Measurements from ENCODE around the gene PCSK9. TPM values are rescaled to one million over a fixed set of nuclear protein-coding genes. Genes with fewer than 3 reads are reported as not detected.

PCSK9 gene
- total RNA-seq, 1 experiment from 2014 or later = not detected

DNA sequence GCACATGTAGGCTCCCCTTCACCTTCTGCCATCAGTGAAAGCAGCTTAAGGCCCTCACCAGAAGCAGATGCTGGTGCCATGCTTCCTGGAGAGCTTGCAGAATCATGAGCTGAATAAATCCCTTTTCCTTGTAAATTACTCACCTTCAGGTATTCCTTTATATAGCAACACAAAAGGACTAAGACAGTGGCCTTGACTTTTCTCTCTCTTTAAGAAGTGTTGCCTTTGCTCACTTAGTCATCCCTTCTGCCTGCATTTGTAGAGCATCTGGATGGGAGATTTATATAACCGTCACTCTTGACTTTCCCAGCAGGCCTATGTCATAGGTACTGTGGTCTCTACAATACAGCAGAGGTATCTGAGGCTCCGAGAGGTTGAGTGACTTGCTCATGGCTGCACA lies 3.7 kb downstream of the PCSK9 start:
- Mint-ChIP-seq H3K27ac (ENCODE audit: low read depth, unreplicated experiment) (no peak overlapping the region), H3K27me3 (ENCODE audit: insufficient read depth, unreplicated experiment) (peaks cover 37% of the 10 kb centered on the region), H3K9me3 (ENCODE audit: unreplicated experiment) (no peaks in the 10 kb centered on the region), H3K4me1 (ENCODE audit: insufficient read depth, unreplicated experiment) (no peaks in the 10 kb centered on the region), H3K4me3 (ENCODE audit: unreplicated experiment) (no peak overlapping the region), H3K36me3 (ENCODE audit: insufficient read depth, unreplicated experiment) (no peaks in the 10 kb centered on the region)
- no TSS peak for BruUV-seq (replicated peaks)
- no peak for DNase-seq (ENCODE audit: unreplicated experiment)
- TF ChIP-seq, protein P1, sequence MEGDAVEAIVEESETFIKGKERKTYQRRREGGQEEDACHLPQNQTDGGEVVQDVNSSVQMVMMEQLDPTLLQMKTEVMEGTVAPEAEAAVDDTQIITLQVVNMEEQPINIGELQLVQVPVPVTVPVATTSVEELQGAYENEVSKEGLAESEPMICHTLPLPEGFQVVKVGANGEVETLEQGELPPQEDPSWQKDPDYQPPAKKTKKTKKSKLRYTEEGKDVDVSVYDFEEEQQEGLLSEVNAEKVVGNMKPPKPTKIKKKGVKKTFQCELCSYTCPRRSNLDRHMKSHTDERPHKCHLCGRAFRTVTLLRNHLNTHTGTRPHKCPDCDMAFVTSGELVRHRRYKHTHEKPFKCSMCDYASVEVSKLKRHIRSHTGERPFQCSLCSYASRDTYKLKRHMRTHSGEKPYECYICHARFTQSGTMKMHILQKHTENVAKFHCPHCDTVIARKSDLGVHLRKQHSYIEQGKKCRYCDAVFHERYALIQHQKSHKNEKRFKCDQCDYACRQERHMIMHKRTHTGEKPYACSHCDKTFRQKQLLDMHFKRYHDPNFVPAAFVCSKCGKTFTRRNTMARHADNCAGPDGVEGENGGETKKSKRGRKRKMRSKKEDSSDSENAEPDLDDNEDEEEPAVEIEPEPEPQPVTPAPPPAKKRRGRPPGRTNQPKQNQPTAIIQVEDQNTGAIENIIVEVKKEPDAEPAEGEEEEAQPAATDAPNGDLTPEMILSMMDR (IDR thresholded peaks at IDR 0.05; ENCODE audit: unreplicated experiment) = no peak
- intact Hi-C loops (cut with micrococcal nuclease) = no loop called here
- ChIA-PET POLR2A (no interaction called here), CTCF (no interaction called here)

DNA sequence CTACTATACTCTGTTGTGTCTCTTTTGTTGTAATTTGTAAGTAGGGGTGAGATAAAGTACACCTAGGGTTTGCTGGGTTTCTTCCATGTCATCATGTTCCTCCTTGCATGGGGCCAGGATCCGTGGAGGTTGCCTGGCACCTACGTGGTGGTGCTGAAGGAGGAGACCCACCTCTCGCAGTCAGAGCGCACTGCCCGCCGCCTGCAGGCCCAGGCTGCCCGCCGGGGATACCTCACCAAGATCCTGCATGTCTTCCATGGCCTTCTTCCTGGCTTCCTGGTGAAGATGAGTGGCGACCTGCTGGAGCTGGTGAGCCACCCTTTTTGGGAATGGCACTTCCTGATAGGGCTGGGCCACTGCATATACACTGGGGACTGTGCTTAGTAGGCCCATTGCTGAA lies 4.4 kb downstream of the PCSK9 start:
- Mint-ChIP-seq H3K9me3 (ENCODE audit: unreplicated experiment) (no peaks in the 10 kb centered on the region), H3K27me3 (ENCODE audit: insufficient read depth, unreplicated experiment) (peaks cover 29% of the 10 kb centered on the region), H3K4me1 (ENCODE audit: insufficient read depth, unreplicated experiment) (no peaks in the 10 kb centered on the region), H3K27ac (ENCODE audit: low read depth, unreplicated experiment) (no peak overlapping the region), H3K36me3 (ENCODE audit: insufficient read depth, unreplicated experiment) (no peaks in the 10 kb centered on the region), H3K4me3 (ENCODE audit: unreplicated experiment) (no peak overlapping the region)
- TF ChIP-seq, protein P1 (IDR thresholded peaks at IDR 0.05; ENCODE audit: unreplicated experiment) = no peak
- no peak for DNase-seq (ENCODE audit: unreplicated experiment)
- ChIA-PET POLR2A (no interaction called here), CTCF (no interaction called here)
- BruUV-seq (replicated peaks) = no TSS peak
- intact Hi-C loops (cut with micrococcal nuclease) = no loop called here

DNA sequence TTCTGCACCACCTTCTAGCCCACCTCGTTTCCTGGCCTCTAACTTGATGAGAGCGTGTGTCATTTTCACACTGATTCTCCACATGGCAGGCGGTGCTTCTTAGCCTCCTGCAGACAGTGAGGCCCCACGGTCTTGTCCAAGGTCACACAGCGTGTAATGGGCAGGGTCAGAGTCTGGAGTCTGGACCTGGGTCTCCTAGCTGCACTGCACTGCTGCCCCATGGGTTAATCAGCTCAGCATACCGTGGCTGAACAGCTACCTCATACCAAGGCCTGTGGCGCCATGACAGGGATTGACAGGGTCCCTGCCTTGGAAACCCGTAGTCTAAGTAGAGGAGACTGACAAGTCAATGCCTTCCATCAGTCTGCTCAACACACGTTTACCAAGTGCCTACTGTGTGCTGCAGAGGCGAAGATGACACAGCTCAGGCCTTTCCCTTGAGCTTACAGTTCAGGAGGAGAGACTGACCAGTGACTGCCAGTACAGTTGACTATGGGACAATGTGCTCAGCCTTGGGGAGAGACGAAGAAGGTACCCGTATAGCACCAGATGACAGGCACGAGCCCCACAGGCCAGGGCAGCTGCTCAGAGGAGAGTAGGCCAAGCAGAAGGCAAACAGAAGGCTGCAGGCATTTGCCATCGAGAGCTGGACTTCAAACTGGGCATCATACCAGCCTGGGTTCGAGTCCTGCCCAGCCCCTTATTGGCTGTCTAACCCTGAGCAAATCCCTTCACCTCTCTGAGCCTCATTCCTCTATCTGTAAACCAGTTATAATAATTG lies 5.5 kb downstream of the PCSK9 start:
- BruUV-seq (replicated peaks) = no TSS peak
- POLR2A ChIA-PET = interaction anchor here (0.6 kb wide), 1 partner anchor 141 kb away, joined by 3 read pairs; no protein-coding TSS in a partner anchor
- intact Hi-C loops (cut with micrococcal nuclease) = no loop called here
- Mint-ChIP-seq H3K4me1 (ENCODE audit: insufficient read depth, unreplicated experiment) (no peaks in the 10 kb centered on the region), H3K9me3 (ENCODE audit: unreplicated experiment) (no peaks in the 10 kb centered on the region), H3K27me3 (ENCODE audit: insufficient read depth, unreplicated experiment) (peaks cover 19% of the 10 kb centered on the region), H3K36me3 (ENCODE audit: insufficient read depth, unreplicated experiment) (no peaks in the 10 kb centered on the region), H3K27ac (ENCODE audit: low read depth, unreplicated experiment) (no peak overlapping the region), H3K4me3 (ENCODE audit: unreplicated experiment) (no peak overlapping the region)
- TF ChIP-seq, protein P1 (IDR thresholded peaks at IDR 0.05; ENCODE audit: unreplicated experiment) = no peak
- CTCF ChIA-PET = interaction anchor here (0.6 kb wide), 1 partner anchor 476 kb away, joined by 3 read pairs; no protein-coding TSS in a partner anchor
- DNase-seq (ENCODE audit: unreplicated experiment) = no peak

DNA sequence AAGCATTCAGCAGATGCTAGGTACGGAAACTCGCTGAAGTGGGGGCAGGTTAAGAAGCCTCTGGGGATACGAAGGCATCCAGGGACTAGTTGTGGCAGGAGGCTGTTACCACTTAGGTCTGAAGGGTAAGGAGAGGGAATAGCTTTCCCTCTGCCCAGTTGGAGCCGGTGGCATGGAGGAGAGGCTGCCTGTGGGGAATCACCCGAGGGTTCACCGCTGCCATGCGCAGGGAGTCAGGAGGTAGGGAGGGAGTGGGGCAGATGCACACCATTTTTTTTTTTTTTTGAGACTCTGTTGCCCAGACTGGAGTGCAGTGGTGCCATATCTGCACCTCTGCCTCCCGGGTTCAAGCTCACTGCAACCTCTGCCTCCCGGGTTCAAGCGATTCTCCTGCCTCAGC lies 6.1 kb downstream of the PCSK9 start:
- no peaks in the 10 kb centered on the region for H3K4me1 Mint-ChIP-seq (ENCODE audit: insufficient read depth, unreplicated experiment)
- TF ChIP-seq, protein P1 (IDR thresholded peaks at IDR 0.05; ENCODE audit: unreplicated experiment) = no peak
- POLR2A ChIA-PET = interaction anchor here (0.6 kb wide), 1 partner anchor 140 kb away, joined by 3 read pairs; no protein-coding TSS in a partner anchor
- no peak overlapping the region for H3K27ac Mint-ChIP-seq (ENCODE audit: low read depth, unreplicated experiment)
- no TSS peak for BruUV-seq (replicated peaks)
- CTCF ChIA-PET = interaction anchor here (0.6 kb wide), 1 partner anchor 477 kb away, joined by 3 read pairs; no protein-coding TSS in a partner anchor
- H3K36me3 Mint-ChIP-seq (ENCODE audit: insufficient read depth, unreplicated experiment) = no peaks in the 10 kb centered on the region
- H3K9me3 Mint-ChIP-seq (ENCODE audit: unreplicated experiment) = no peaks in the 10 kb centered on the region
- intact Hi-C loops (cut with micrococcal nuclease) = no loop called here
- DNase-seq (ENCODE audit: unreplicated experiment) = no peak
- H3K27me3 Mint-ChIP-seq (ENCODE audit: insufficient read depth, unreplicated experiment) = peaks cover 12% of the 10 kb centered on the region
- no peak overlapping the region for H3K4me3 Mint-ChIP-seq (ENCODE audit: unreplicated experiment)

All from MCF 10A (cell line).